Endothelial cell (in vitro differentiated cells): ENCODE results near the gene NSMCE4A. TPM values are rescaled to one million over a fixed set of nuclear protein-coding genes. Genes with fewer than 3 reads are reported as not detected.

ENCODE experiments used
- DNase-seq: peaks from one replicate; pipeline ENCODE4 v3.0.0; 2021; ENCODE audit warnings: low spot score
- H3K27ac Mint-ChIP-seq: one replicate; pipeline ENCODE4 v1.8.0; 2021; ENCODE audit warnings: mixed read lengths, inconsistent platforms; ENCODE audit not compliant: unreplicated experiment
- H3K27me3 Mint-ChIP-seq: one replicate; pipeline ENCODE4 v1.8.0; 2021; ENCODE audit warnings: mild to moderate bottlenecking, moderate library complexity, mixed read lengths, inconsistent platforms; ENCODE audit not compliant: unreplicated experiment
- H3K36me3 Mint-ChIP-seq: one replicate; pipeline ENCODE4 v1.8.0; 2021; ENCODE audit warnings: mild to moderate bottlenecking, low read depth, mixed read lengths, inconsistent platforms; ENCODE audit not compliant: unreplicated experiment
- H3K4me1 Mint-ChIP-seq: one replicate; pipeline ENCODE4 v1.8.0; 2021; ENCODE audit warnings: mild to moderate bottlenecking, mixed read lengths, inconsistent platforms; ENCODE audit not compliant: unreplicated experiment
- H3K4me3 Mint-ChIP-seq: one replicate; pipeline ENCODE4 v1.8.0; 2021; ENCODE audit warnings: mild to moderate bottlenecking, mixed read lengths, inconsistent platforms; ENCODE audit not compliant: unreplicated experiment
- H3K9me3 Mint-ChIP-seq: one replicate; pipeline ENCODE4 v1.8.0; 2021; ENCODE audit warnings: mixed read lengths, inconsistent platforms; ENCODE audit not compliant: unreplicated experiment
- total RNA-seq: library from RNA; stranded (reverse); fragmentation: NEBNext Ultra II Directional; extraction: Animal tissue kit (Norgen Biotek cat#: 25700); gene quantifications from one replicate; pipeline ENCODE4 v1.2.1, GENCODE V29; 2021; ENCODE audit not compliant: unreplicated experiment
- TF ChIP-seq, protein P1 (sequence below): fragments of 200-600 bp; sonication (generic); IDR thresholded peaks from one replicate; pipeline ENCODE4 v1.5.0; 2021; ENCODE audit warnings: antibody characterized with exemption; ENCODE audit not compliant: unreplicated experiment

The NSMCE4A gene
- total RNA-seq, 1 donor from 2014 or later, result 78.3 TPM

DNA sequence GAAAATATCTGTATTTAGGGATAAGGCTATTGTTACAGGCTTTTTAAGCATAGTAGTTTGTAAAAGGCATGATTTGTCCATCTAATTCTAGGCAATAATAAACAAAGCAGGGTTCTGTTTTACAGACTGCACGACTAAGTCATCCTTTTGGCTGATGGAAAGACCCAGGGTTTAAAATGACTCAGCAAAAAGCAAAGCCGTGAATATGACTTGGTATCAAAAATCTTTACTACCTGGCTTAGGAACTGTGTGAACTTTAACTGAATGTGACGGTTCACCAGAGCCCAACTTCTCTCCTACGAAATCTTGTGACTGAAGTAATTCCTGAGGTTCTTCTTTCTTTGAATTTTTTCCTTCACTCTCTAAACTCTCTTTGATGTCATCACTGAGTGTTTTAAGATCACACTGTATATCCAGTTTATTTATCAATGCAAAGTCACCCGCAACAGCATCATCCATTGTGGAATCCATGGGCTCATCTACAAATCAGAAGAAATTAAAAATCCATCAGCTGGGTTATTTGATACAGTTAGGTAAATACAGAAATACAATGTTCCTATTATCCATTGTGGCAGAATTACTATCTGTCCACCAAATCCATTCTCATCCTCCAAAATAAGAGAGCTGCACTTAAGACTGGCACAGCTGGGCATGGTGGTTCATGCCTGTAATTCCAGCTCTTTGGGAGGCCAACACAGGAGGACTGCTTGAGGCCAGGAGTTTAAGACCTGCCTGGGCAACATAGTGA, 64.2 kb downstream of the NSMCE4A start:
- TF ChIP-seq, protein P1, sequence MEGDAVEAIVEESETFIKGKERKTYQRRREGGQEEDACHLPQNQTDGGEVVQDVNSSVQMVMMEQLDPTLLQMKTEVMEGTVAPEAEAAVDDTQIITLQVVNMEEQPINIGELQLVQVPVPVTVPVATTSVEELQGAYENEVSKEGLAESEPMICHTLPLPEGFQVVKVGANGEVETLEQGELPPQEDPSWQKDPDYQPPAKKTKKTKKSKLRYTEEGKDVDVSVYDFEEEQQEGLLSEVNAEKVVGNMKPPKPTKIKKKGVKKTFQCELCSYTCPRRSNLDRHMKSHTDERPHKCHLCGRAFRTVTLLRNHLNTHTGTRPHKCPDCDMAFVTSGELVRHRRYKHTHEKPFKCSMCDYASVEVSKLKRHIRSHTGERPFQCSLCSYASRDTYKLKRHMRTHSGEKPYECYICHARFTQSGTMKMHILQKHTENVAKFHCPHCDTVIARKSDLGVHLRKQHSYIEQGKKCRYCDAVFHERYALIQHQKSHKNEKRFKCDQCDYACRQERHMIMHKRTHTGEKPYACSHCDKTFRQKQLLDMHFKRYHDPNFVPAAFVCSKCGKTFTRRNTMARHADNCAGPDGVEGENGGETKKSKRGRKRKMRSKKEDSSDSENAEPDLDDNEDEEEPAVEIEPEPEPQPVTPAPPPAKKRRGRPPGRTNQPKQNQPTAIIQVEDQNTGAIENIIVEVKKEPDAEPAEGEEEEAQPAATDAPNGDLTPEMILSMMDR, result no peak
- no peak overlapping the region for H3K27ac Mint-ChIP-seq
- no peaks in the 10 kb centered on the region for H3K27me3 Mint-ChIP-seq
- H3K9me3 Mint-ChIP-seq, result no peaks in the 10 kb centered on the region
- no peak for DNase-seq
- H3K4me3 Mint-ChIP-seq, result no peak overlapping the region
- H3K4me1 Mint-ChIP-seq, result no peaks in the 10 kb centered on the region
- peaks cover 18% of the 10 kb centered on the region for H3K36me3 Mint-ChIP-seq

Other genes with a start within 250 kb of the NSMCE4A start
- gene ATE1, start 47.2 kb downstream of the NSMCE4A start, total RNA-seq, result 36.0 TPM
- gene TACC2, start 13.9 kb upstream of the NSMCE4A start, total RNA-seq, result 32.2 TPM